HepG2 (cell line): ENCODE results near the gene CRYGS. TPM values are rescaled to one million over a fixed set of nuclear protein-coding genes. Genes with fewer than 3 reads are reported as not detected.

Source experiments
- ATAC-seq: fragments of 200-7000 bp; cut with Tn5 transposase; 3 replicates; pipeline ENCODE4 v1.9.1; 2020; ENCODE audit warnings: mild to moderate bottlenecking, moderate library complexity
- BruUV-seq: library from RNA; stranded (reverse); fragments of 400-500 nt; replicated peaks from 2 replicates; lab custom pipeline; 2021; lab: Mats Ljungman, UMichigan
- CTCF ChIA-PET: fragments of 300-600 bp; formaldehyde crosslinking; extraction: SDS; loops from one replicate; lab custom pipeline; 2021; ENCODE audit warnings: low total read pairs, inconsistent platforms, low intra/inter-chr PET ratio; lab: Yijun Ruan, JAX
- POLR2A ChIA-PET: fragments of 350-600 bp; sonication (Branson Sonifier 250); formaldehyde crosslinking; loops from one replicate; lab custom pipeline; 2020; ENCODE audit warnings: antibody characterized with exemption, inconsistent platforms; lab: Yijun Ruan, JAX
- DNase-seq: peaks from one replicate; pipeline ENCODE4 v3.0.0-alpha.2; 2015; ENCODE audit warnings: low spot score
- FAIRE-seq: peaks from 3 replicates; lab custom pipeline; 2011; peaks lifted over from hg19 to GRCh38; lab: Jason Lieb, UNC
- H2AFZ ChIP-seq: one replicate; pipeline ENCODE4 v1.6.1; 2011; ENCODE audit warnings: low read length, inconsistent platforms
- H3K27ac ChIP-seq: fragments of 300-600 bp; 3 replicates; pipeline ENCODE4 v1.8.0; 2011; ENCODE audit warnings: mixed run types, mild to moderate bottlenecking, mixed read lengths, low read length, inconsistent platforms; ENCODE audit not compliant: insufficient read depth; ENCODE audit errors: extremely low read length
- H3K27me3 ChIP-seq, 2 experiments: fragments of 200-600 bp in 1 of 2; 2 replicates in 1 of 2; 3 replicates in 1 of 2; pipeline versions ENCODE4 v1.6.0 to v1.8.0; 2011; ENCODE audit warnings: low read length in 2 of 2, mild to moderate bottlenecking in 2 of 2, moderate library complexity in 2 of 2, inconsistent platforms in 1 of 2; ENCODE audit not compliant: insufficient read depth in 2 of 2, control insufficient read depth in 1 of 2
- H3K36me3 ChIP-seq, 2 experiments: fragments of 200-600 bp in 1 of 2; replicated peaks in 1 of 2; 2 replicates in 1 of 2; 3 replicates in 1 of 2; pipeline versions ENCODE4 v1.5.1 to v1.8.0; 2011; ENCODE audit warnings: low read length in 2 of 2, inconsistent platforms in 1 of 2; ENCODE audit not compliant: insufficient read depth in 2 of 2, control insufficient read depth in 1 of 2
- H3K4me1 ChIP-seq: 2 replicates; pipeline ENCODE4 v1.5.1; 2012; ENCODE audit warnings: low read length, inconsistent platforms; ENCODE audit not compliant: insufficient read depth
- H3K4me2 ChIP-seq: 2 replicates; pipeline ENCODE4 v1.6.0; 2011; ENCODE audit warnings: low read depth, low read length, inconsistent platforms
- H3K4me3 ChIP-seq, 3 experiments: fragments of 200-600 bp in 1 of 3; sonication (generic), shearing (Covaris generic) in 1 of 3; replicated peaks in 1 of 3; 2 replicates each; pipeline ENCODE4 v1.5.1; 2011 to 2016; ENCODE audit warnings: low read length in 3 of 3, inconsistent platforms in 2 of 3, low read depth in 2 of 3, mild to moderate bottlenecking in 2 of 3, control low read depth in 1 of 3, mixed read lengths in 1 of 3; ENCODE audit not compliant: insufficient read depth in 1 of 3
- H3K79me2 ChIP-seq: one replicate; pipeline ENCODE4 v1.6.1; 2011; ENCODE audit warnings: low read length, inconsistent platforms; ENCODE audit not compliant: insufficient read depth
- H3K9ac ChIP-seq: 2 replicates; pipeline ENCODE4 v1.6.0; 2011; ENCODE audit warnings: mild to moderate bottlenecking, low read depth, low read length, inconsistent platforms; ENCODE audit not compliant: insufficient read depth
- H3K9me3 ChIP-seq: 2 replicates; pipeline ENCODE4 v1.5.1; 2012; ENCODE audit warnings: mild to moderate bottlenecking, low read length
- H4K20me1 ChIP-seq: 2 replicates; pipeline ENCODE4 v1.6.0; 2011; ENCODE audit warnings: inconsistent platforms, mild to moderate bottlenecking, low read length, moderate library complexity; ENCODE audit not compliant: insufficient read depth
- CEBPG ChIP-seq: IDR thresholded peaks from 2 replicates; pipeline ENCODE4 v1.6.1; 2016
- EP300 ChIP-seq, 3 experiments: sonication (generic) in 1 of 3; formaldehyde crosslinking in 1 of 3; IDR thresholded peaks; 2 replicates each; pipeline versions ENCODE4 v1.5.1 to v1.6.1; 2011 to 2020; ENCODE audit warnings: low read depth in 2 of 3, low read length in 2 of 3, borderline replicate concordance in 1 of 3, improper control_type of control experiment in 1 of 3, mild to moderate bottlenecking in 1 of 3, missing genetic modification reagents in 1 of 3, moderate library complexity in 1 of 3
- HNF4A ChIP-seq: sonication (generic); formaldehyde crosslinking; IDR thresholded peaks from 2 replicates; pipeline ENCODE4 v1.4.0; 2020; ENCODE audit warnings: missing genetic modification reagents
- MED8 ChIP-seq: sonication (generic); formaldehyde crosslinking; IDR thresholded peaks from 2 replicates; pipeline ENCODE4 v1.8.1; 2023; ENCODE audit warnings: mild to moderate bottlenecking, missing genetic modification reagents; ENCODE audit not compliant: insufficient replicate concordance
- POLR2A ChIP-seq, 2 experiments: IDR thresholded peaks; 2 replicates each; pipeline ENCODE4 v1.6.1; 2011; ENCODE audit warnings: low read depth in 2 of 2, low read length in 2 of 2, mild to moderate bottlenecking in 1 of 2, moderate library complexity in 1 of 2; ENCODE audit not compliant: insufficient read depth in 1 of 2
- ZFP1 ChIP-seq: IDR thresholded peaks from 2 replicates; pipeline ENCODE4 v1.6.1; 2016
- ZNF629 ChIP-seq: sonication (generic); formaldehyde crosslinking; conservative IDR thresholded peaks from 2 replicates; pipeline ENCODE4 v1.5.0; 2020; ENCODE audit warnings: missing genetic modification reagents
- WGBS: methylation state at CpG from one replicate; pipeline ENCODE4 v1.1.6; 2017; ENCODE audit warnings: low lambda C conversion rate; 5-methylcytosine and 5-hydroxymethylcytosine counted together
- in situ Hi-C: cut with HindIII; loops from 2 replicates; pipeline ENCODE4 v1.10.0; 2017; ENCODE audit warnings: low pct_unique_long_range_greater_than_20kb; ENCODE audit not compliant: extremely low pct_ligation_motif_present
- intact Hi-C: fragments of 100-400 bp; cut with micrococcal nuclease; formaldehyde crosslinking; loops from one replicate; pipeline ENCODE4 v1.10.0; 2022; ENCODE audit not compliant: unreplicated experiment
- polyA plus RNA-seq, 8 experiments: library from polyadenylated mRNA; depleted of rRNA in 3 of 8; stranded (reverse) in 7 of 8; unstranded in 1 of 8; fragments of >200 nt; fragmentation: Illumina TruSeq in 4 of 8; extraction: Trizol in 4 of 8; gene quantifications; 2 replicates each; pipeline versions ENCODE4 v1.2.1 to v1.2.3, GENCODE V29; 2011 to 2016; ENCODE audit warnings: low read depth in 4 of 8, missing spikeins in 1 of 8, mixed read lengths in 1 of 8; ENCODE audit not compliant: insufficient read depth in 1 of 8
- total RNA-seq, 5 experiments: library from RNA; depleted of rRNA; stranded (reverse); fragments of >200 nt; fragmentation: Illumina TruSeq; extraction: Trizol; gene quantifications; 2 replicates each; pipeline ENCODE4 v1.2.3, GENCODE V29; 2016; ENCODE audit warnings: low read depth in 1 of 5
- TF ChIP-seq, protein P1 (sequence below): IDR thresholded peaks from 2 replicates; pipeline ENCODE4 v1.6.1; 2018; ENCODE audit warnings: missing genetic modification reagents
- TF ChIP-seq, protein P2 (sequence below): sonication (generic); formaldehyde crosslinking; IDR thresholded peaks from 2 replicates; pipeline ENCODE4 v1.5.0; 2020; ENCODE audit warnings: missing genetic modification reagents
- TF ChIP-seq, protein P3 (sequence below): sonication (generic); formaldehyde crosslinking; IDR thresholded peaks from 2 replicates; pipeline ENCODE4 v1.8.0; 2022; ENCODE audit warnings: mild to moderate bottlenecking, missing genetic modification reagents, moderate library complexity
- TF ChIP-seq, protein P4 (sequence below): sonication (generic); formaldehyde crosslinking; IDR thresholded peaks from 2 replicates; pipeline ENCODE4 v1.8.1; 2022; ENCODE audit warnings: mild to moderate bottlenecking, missing genetic modification reagents
- TF ChIP-seq, protein P5 (sequence below): sonication (generic); formaldehyde crosslinking; IDR thresholded peaks from one replicate; pipeline ENCODE4 v1.5.1; 2020; ENCODE audit warnings: mild to moderate bottlenecking, missing genetic modification reagents; ENCODE audit errors: not compliant biosample characterization

Gene CRYGS
- total and polyA plus RNA-seq, 2 of the 13 experiments (the other 11 are each of a cell fraction or from before 2014, with no cell fraction given): 2.1 to 6.7 TPM

DNA sequence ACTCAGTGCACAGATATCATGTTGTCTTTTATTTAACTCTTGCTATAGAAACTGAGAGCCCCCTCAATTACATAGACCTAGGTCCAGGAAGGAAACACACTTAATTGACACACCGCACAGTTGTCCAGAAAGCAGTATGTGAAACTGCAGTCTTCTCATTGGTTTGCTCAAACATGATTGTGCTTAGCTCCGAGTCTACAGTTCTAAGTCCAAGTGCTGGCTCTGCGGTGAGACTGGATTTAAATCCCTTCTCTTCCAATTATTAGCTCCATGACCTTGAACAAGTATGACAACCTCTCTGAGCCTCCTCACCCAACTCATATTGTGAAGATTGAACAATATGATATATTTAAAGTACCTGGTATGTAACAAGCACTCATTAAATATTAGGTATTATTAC is 49.7 kb upstream of the CRYGS start:
- CTCF ChIA-PET: no interaction called here
- peak; percentile 63 for ATAC-seq
- TF ChIP-seq, protein P1, sequence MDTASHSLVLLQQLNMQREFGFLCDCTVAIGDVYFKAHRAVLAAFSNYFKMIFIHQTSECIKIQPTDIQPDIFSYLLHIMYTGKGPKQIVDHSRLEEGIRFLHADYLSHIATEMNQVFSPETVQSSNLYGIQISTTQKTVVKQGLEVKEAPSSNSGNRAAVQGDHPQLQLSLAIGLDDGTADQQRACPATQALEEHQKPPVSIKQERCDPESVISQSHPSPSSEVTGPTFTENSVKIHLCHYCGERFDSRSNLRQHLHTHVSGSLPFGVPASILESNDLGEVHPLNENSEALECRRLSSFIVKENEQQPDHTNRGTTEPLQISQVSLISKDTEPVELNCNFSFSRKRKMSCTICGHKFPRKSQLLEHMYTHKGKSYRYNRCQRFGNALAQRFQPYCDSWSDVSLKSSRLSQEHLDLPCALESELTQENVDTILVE: no peak
- TF ChIP-seq HNF4A: peak; percentile 90
- TF ChIP-seq, protein P2, sequence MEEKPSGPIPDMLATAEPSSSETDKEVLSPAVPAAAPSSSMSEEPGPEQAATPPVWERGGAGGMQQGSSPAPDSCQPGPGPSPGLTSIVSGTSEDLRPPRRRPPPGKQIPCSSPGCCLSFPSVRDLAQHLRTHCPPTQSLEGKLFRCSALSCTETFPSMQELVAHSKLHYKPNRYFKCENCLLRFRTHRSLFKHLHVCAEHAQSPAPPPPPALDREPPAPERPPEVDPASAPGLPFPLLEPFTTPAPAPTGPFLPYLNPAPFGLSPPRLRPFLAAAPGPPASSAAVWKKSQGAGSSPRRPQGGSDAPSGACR (CRISPR knock-in tag): 0 out of 2 replicates have a peak, but pooled peaks have one; percentile 36
- TF ChIP-seq, protein P3, sequence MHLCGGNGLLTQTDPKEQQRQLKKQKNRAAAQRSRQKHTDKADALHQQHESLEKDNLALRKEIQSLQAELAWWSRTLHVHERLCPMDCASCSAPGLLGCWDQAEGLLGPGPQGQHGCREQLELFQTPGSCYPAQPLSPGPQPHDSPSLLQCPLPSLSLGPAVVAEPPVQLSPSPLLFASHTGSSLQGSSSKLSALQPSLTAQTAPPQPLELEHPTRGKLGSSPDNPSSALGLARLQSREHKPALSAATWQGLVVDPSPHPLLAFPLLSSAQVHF: no peak
- TF ChIP-seq, protein P4, sequence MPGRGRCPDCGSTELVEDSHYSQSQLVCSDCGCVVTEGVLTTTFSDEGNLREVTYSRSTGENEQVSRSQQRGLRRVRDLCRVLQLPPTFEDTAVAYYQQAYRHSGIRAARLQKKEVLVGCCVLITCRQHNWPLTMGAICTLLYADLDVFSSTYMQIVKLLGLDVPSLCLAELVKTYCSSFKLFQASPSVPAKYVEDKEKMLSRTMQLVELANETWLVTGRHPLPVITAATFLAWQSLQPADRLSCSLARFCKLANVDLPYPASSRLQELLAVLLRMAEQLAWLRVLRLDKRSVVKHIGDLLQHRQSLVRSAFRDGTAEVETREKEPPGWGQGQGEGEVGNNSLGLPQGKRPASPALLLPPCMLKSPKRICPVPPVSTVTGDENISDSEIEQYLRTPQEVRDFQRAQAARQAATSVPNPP (CRISPR knock-in tag): 0 out of 2 replicates have a peak, but pooled peaks have one; percentile 2
- TF ChIP-seq, protein P5, sequence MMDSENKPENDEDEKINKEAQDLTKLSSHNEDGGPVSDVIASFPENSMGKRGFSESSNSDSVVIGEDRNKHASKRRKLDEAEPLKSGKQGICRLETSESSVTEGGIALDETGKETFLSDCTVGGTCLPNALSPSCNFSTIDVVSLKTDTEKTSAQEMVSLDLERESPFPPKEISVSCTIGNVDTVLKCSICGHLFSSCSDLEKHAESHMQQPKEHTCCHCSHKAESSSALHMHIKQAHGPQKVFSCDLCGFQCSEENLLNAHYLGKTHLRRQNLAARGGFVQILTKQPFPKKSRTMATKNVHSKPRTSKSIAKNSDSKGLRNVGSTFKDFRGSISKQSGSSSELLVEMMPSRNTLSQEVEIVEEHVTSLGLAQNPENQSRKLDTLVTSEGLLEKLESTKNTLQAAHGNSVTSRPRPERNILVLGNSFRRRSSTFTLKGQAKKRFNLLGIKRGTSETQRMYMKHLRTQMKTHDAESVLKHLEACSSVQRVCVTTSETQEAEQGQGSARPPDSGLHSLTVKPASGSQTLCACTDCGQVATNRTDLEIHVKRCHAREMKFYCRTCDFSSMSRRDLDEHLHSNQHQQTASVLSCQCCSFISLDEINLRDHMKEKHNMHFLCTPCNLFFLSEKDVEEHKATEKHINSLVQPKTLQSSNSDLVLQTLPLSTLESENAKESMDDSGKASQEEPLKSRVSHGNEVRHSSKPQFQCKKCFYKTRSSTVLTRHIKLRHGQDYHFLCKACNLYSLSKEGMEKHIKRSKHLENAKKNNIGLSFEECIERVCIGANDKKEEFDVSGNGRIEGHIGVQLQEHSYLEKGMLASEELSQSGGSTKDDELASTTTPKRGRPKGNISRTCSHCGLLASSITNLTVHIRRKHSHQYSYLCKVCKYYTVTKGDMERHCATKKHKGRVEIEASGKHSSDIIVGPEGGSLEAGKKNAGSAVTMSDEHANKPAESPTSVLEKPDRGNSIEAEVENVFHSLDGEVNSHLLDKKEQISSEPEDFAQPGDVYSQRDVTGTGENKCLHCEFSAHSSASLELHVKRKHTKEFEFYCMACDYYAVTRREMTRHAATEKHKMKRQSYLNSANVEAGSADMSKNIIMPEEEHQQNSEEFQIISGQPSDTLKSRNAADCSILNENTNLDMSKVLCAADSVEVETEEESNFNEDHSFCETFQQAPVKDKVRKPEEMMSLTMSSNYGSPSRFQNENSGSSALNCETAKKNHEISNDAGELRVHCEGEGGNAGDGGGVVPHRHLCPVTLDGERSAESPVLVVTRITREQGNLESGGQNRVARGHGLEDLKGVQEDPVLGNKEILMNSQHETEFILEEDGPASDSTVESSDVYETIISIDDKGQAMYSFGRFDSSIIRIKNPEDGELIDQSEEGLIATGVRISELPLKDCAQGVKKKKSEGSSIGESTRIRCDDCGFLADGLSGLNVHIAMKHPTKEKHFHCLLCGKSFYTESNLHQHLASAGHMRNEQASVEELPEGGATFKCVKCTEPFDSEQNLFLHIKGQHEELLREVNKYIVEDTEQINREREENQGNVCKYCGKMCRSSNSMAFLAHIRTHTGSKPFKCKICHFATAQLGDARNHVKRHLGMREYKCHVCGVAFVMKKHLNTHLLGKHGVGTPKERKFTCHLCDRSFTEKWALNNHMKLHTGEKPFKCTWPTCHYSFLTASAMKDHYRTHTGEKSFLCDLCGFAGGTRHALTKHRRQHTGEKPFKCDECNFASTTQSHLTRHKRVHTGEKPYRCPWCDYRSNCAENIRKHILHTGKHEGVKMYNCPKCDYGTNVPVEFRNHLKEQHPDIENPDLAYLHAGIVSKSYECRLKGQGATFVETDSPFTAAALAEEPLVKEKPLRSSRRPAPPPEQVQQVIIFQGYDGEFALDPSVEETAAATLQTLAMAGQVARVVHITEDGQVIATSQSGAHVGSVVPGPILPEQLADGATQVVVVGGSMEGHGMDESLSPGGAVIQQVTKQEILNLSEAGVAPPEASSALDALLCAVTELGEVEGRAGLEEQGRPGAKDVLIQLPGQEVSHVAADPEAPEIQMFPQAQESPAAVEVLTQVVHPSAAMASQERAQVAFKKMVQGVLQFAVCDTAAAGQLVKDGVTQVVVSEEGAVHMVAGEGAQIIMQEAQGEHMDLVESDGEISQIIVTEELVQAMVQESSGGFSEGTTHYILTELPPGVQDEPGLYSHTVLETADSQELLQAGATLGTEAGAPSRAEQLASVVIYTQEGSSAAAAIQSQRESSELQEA (CRISPR knock-in tag): no peak
- no peak for TF ChIP-seq ZFP1 (CRISPR knock-in tag)
- peak in 1 of 2 experiments; percentile 59; a peak in 2 of 4 replicates for TF ChIP-seq EP300 (IDR thresholded peaks at IDR 0.05; ENCODE audit: low read depth in 2 of 2, low read length in 2 of 2)
- no peak for TF ChIP-seq EP300 (CRISPR knock-in tag; IDR thresholded peaks at IDR 0.05; ENCODE audit: borderline replicate concordance)
- no peak for TF ChIP-seq POLR2A (IDR thresholded peaks at IDR 0.05; ENCODE audit: insufficient read depth in 1 of 2, low read depth in 2 of 2, low read length in 2 of 2)
- peak; percentile 47; the same call in 1 of the 2 replicates for TF ChIP-seq CEBPG
- TF ChIP-seq MED8 (CRISPR knock-in tag): peak; percentile 29
- TF ChIP-seq ZNF629 (CRISPR knock-in tag): no peak

More for the DNA sequence above, 49.7 kb upstream of the CRYGS start:
- DNase-seq (peak; percentile 81), FAIRE-seq (peak; percentile 95)
- POLR2A ChIA-PET: interaction anchor here (1.2 to 24.0 kb wide), 6 partner anchors 9 to 447 kb away, joined by 6 to 854 read pairs (median 12); partner anchors contain the start of genes AHSG, DNAJB11, EIF4A2 and TBCCD1
- H3K79me2 ChIP-seq: no peaks in the 10 kb centered on the region
- H3K4me2 ChIP-seq: peak overlapping the region; percentile 87
- no peaks in the 10 kb centered on the region for H3K27me3 ChIP-seq
- intact Hi-C loops (no loop called here), in situ Hi-C loops (no loop called here)
- H3K27ac ChIP-seq: peak overlapping the region; percentile 78
- no peaks in the 10 kb centered on the region for H3K36me3 ChIP-seq
- no peak overlapping the region for H2AFZ ChIP-seq
- 0% methylated on average over 3 of the region's 3 CpGs for WGBS
- H3K4me3 ChIP-seq: peak overlapping the region in 2 of 3 experiments; percentile 50 to 61; a peak in 4 of 6 replicates
- no peaks in the 10 kb centered on the region for H3K9me3 ChIP-seq
- peaks cover 96% of the 10 kb centered on the region for H3K4me1 ChIP-seq
- H3K9ac ChIP-seq: peak overlapping the region; percentile 66
- H4K20me1 ChIP-seq: no peaks in the 10 kb centered on the region
- no TSS peak for BruUV-seq
